Measurements from ENCODE around the gene PKP4. TPM values are rescaled to one million over a fixed set of nuclear protein-coding genes. Genes with fewer than 3 reads are reported as not detected.

PKP4 gene
- total and polyA plus RNA-seq, 2 of the 8 experiments (the other 6 are each of a cell fraction or from before 2014, with no cell fraction given), result 48.2 to 88.0 TPM

GRCh38 chr2:158598862-158599517 is 142.2 kb downstream of the PKP4 start (continued):
- no peak for TF ChIP-seq CHD7 (IDR thresholded peaks at IDR 0.05; ENCODE audit: insufficient replicate concordance, low read length)
- TF ChIP-seq RFX5 (IDR thresholded peaks at IDR 0.05; ENCODE audit: borderline replicate concordance, low read depth, low read length), result no peak
- TF ChIP-seq MAFK (IDR thresholded peaks at IDR 0.05; ENCODE audit: low read depth, low read length), result no peak
- TF ChIP-seq, protein P1, sequence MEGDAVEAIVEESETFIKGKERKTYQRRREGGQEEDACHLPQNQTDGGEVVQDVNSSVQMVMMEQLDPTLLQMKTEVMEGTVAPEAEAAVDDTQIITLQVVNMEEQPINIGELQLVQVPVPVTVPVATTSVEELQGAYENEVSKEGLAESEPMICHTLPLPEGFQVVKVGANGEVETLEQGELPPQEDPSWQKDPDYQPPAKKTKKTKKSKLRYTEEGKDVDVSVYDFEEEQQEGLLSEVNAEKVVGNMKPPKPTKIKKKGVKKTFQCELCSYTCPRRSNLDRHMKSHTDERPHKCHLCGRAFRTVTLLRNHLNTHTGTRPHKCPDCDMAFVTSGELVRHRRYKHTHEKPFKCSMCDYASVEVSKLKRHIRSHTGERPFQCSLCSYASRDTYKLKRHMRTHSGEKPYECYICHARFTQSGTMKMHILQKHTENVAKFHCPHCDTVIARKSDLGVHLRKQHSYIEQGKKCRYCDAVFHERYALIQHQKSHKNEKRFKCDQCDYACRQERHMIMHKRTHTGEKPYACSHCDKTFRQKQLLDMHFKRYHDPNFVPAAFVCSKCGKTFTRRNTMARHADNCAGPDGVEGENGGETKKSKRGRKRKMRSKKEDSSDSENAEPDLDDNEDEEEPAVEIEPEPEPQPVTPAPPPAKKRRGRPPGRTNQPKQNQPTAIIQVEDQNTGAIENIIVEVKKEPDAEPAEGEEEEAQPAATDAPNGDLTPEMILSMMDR (IDR thresholded peaks at IDR 0.05; ENCODE audit: control extremely low read depth in 1 of 3, insufficient read depth in 1 of 3, low read depth in 1 of 3, low read length in 3 of 3), result no peak
- TF ChIP-seq HDAC2 (IDR thresholded peaks at IDR 0.05; ENCODE audit: borderline replicate concordance in 1 of 2, low read depth in 2 of 2, low read length in 2 of 2), result no peak
- TF ChIP-seq NRF1 (IDR thresholded peaks at IDR 0.05; ENCODE audit: low read depth, low read length), result no peak
